EL (cell line): Measurements from ENCODE around the gene IFNL3.
"Not testable (repeated sequence)": the region's sequence is repeated elsewhere in the genome, so short reads cannot be mapped to it uniquely, and the experiment has no call there.

Source experiments
- DNase-seq: peaks from one replicate; pipeline ENCODE4 v3.0.0-alpha.2; 2016

Gene IFNL3

DNA sequence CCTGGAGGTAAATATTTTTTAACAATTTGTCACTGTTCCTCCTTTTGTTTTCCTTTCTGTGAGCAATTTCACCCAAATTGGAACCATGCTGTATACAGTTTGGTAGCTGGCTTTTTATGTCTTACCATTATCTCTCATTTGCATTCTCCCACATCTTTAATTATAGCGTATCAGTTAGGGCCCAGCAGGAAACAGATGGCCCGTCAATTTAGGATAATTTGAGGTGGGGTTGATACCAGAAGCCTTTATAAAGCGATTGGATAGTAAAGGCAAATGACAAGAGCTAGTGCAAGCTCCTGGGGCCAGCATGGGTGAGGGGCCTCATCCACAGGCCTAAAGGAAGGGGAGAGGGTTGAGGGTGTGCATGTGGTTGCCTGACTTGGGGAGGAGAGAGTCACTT lies 7.7 kb upstream of the IFNL3 start:
- DNase-seq, result no peak

DNA sequence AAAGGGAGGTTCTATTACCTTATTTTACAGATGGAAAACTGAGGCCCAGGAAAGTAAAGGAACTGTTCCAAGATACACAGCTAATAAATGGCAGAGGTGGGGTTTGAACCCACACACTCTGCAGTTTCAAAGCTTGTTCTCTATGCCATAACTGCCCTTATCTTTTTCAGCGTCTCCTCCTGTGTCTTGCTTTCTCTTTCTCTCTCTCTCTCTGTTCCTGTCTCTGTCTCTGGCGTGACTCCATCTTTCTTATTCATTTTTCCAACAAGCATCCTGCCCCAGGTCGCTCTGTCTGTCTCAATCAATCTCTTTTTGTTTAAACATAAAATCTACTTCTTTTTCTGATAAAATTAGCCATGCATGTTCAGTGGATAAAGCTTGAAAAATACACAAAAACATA lies 7.0 kb upstream of the IFNL3 start:
- DNase-seq, result no peak

DNA sequence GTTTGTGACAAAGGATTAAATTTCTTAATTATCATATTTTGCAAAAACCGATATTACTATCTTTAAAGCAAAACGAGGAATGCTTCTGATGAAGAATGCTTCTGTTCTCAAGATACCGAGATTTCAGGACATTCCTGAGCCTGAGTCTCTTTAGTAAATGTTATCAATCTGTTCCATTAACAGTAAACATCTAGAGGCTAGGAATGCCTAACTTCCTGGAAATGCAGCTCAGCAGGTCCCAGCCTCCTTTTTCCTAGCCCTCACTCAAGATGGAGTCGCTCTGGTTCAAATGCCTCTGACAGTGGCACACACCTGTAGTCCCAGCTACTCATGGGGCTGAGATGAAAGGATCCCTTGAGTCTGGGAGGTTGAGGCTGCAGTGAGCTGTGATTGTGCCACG lies 6.3 kb upstream of the IFNL3 start:
- DNase-seq, result no peak

- no peak for DNase-seq
Measured at GRCh38 chr19:39248806-39249205, 4.0 kb upstream of the IFNL3 start, which contains the start of gene IFNL4. IFNL4 (minus strand) TSS chr19:39248856.

DNA sequence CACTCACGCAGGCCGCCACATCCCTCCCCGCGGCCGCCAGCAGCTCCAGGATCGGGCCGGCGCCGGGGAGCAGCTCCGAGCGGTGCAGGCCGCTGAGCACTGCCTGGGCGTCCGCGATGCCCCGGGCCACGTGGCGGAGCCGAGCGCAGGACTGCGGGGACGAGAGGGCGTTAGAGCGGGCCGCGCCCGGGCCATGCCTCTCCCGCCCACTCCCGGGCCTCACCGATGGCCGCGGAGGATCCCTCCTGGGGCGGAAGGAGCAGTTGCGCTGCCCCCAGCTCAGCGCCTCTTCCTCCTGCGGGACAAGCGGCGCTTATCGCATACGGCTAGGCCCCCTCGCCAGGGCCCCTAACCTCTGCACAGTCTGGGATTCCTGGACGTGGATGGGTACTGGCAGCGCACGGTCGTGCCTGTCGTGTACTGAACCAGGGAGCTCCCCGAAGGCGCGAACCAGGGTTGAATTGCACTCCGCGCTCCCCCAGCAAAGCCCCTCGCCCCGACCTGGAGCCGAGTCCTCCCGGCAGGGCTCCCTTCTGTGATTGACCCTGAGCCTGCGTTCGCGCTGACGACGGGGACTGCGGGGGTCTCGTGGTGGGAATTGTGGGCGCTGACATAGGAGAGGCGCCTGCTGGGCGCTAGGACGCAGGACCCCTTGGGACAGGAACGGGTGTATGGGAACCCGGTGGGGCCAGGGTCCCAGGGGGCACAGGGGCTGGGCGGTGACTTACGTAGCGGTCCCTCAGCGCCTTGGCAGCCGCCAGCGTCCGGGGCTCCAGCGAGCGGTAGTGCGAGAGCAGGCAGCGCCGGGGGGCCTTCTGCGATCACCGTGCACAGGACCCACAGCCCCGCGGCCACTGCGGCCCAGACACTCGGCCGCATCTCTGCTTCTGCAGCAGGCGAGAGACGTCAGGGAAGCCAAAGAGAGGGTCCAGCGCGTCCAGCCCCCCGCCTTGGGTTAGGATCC lies 3.2 kb upstream of the IFNL3 start:
- no peak for DNase-seq

DNA sequence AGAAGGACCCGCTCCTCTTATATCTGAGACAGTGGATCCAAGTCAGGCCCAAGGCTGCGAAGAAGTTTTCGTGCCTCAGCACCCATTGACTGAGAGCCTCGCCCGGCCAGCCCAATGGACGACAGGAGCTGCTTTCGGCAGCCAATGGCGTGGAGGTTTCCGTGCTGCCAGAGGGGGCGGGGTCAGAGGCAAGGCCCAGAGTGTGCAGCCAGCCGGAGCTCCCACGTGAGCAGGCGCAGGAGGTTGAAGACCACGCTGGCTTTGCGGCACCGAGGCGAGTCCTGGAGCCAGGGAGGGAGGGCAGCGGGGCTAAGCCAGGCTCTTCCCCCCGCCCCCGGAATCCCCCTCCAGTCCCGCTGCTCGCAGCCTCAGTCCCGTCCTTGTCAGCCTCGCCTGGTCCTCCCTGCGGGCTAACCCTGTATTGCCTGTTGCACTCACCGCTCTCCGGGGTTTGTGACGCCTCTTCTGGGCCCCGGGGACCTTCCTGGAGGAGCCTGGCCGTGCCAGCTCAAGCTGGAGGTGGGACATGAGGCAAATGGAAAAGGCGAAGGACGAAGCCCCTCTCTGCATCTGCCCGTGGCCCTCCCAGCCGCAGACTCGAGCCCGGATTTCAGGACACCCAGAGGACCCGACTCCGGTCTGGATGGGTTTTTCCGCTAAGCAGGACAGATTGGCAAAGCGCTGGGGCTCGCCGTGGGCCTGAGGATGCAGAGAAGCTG lies 2.3 kb upstream of the IFNL3 start:
- DNase-seq, result peak; percentile 15

DNA sequence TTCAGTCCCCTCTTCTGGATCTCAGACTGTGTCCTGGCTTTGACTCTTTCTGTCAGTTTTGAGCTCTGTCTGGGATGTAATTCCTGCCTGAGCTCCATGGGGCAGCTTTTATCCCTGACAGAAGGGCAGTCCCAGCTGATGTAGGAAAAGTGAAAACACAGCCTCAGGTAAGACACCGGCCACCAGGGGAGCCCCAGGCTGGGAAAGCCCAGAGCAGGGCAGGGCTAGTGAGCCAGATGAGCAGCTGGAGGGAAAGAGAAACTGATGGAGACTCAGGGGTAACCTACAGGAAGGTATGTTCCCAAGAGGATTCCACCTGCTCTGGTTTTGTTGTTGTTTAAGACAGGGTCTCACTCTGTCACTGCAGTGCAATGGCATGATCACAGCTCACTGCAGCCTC lies 360 bp upstream of the IFNL3 start:
- DNase-seq, result not testable (repeated sequence)

DNA sequence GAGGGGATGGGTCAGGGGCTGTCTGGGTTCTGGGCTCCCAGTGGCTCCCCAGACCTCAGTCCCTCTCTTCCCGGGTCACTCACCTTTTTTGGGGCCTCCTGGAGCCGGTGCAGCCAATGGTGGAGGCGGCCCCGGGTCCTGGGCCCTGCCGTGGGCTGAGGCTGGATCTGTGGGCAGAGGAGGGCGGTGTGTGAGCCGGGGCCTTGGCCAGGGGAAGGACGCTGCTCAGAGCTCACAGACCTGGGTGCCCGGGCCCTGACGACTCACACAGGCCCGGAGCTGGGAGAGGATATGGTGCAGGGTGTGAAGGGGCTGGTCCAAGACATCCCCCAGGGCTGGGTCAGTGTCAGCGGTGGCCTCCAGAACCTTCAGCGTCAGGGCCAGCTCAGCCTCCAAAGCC lies 1.1 kb downstream of the IFNL3 start:
- not testable (repeated sequence) for DNase-seq

DNA sequence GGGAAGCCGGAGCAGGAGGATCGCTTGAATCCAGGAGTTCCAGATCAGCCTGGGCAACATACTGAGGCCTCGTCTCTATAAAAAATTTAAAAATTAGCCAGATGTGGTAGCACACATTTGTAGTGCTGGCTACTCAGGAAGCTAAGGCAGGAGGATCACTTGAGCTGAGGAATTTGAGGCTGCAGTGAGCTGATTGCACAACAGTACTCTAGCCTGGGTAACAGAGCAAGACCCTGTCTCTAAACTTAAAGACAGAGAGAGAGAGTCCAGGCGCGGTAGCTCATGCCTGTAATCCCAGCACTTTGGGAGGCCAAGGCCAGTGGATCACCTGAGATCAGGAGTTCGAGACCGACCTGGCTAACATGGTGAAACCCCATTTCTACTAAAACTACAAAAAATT lies 4.4 kb downstream of the IFNL3 start:
- no peak for DNase-seq

DNA sequence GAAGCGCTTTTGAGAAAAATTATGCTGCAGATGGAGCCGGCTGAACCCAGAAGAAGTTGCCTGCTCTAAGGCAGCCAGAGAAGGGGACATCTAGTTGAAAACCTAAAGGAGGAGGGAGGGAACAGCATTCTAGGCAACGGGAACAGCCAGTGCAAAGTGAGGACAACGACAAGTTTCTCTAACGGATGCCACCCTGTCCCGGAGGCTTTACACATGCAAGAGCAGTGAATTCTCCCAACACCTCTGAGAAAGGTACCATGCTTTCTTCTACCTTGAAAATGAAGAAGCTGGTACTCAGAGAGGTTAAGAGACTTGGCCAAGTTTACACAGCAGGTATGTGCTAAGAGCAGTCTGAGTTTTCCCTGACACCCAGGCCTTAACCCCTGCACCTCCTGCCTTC lies 5.9 kb downstream of the IFNL3 start:
- DNase-seq, result no peak

DNA sequence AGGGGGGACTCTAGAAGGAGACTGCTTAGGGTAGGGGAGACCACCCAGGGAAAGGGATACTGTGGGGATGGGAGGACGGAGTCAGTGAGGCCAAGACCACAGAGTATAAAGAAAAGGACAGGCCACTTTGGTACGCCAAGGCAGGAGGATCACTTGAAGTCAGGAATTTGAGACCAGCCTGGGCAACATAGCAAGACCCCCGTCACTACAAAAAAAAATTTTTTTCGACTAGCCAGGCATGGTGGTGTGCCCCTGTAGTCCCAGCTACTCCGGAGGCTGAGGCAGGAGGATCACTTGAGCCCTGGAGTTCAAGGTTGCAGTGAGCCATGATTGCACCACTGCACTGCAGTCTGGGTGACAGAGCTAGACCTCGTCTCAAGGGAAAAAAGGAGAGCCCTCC lies 6.6 kb downstream of the IFNL3 start:
- no peak for DNase-seq

GRCh38 chr19:39237200-39238184 lies 7.3 kb downstream of the IFNL3 start:
- peak; percentile 6 for DNase-seq

DNA sequence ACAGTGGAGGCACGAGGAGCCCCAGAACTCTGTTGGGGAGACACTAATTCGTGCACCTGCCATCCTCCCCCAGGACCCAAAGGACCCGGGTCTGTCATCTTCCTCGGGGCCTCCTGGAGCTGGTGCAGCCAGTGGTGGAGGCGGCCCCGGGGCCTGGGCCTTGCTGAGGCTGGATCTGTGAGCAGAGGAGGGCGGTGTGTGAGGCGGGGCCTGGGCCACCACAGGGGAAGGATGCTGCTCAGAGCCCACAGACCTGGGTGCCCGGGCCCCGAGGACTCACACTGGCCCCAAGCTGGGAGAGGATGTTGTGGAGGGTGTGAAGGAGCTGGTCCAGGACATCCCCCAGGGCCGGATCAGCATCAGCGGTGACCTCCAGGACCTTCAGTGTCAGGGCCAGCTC lies 8.3 kb downstream of the IFNL3 start:
- no peak for DNase-seq

DNA sequence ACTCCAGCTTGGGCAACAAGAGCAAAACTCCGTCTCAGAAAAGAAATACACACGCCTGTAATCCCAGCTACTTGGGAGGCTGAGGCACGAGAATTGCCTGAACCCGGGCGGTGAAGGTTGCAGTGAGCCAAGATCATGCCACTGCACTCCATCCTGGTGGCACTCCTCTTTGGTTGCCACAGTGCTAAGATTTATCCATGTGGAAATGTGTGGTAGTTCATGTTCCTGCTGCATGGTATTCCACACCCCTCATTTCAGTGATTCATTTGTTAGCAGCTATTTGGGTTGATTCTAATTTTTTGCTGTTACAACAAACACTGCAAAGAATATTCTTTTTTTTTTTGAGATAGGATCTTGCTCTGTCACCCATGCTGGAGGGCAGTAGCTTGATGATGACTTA lies 12.1 kb downstream of the IFNL3 start:
- DNase-seq, result no peak

DNA sequence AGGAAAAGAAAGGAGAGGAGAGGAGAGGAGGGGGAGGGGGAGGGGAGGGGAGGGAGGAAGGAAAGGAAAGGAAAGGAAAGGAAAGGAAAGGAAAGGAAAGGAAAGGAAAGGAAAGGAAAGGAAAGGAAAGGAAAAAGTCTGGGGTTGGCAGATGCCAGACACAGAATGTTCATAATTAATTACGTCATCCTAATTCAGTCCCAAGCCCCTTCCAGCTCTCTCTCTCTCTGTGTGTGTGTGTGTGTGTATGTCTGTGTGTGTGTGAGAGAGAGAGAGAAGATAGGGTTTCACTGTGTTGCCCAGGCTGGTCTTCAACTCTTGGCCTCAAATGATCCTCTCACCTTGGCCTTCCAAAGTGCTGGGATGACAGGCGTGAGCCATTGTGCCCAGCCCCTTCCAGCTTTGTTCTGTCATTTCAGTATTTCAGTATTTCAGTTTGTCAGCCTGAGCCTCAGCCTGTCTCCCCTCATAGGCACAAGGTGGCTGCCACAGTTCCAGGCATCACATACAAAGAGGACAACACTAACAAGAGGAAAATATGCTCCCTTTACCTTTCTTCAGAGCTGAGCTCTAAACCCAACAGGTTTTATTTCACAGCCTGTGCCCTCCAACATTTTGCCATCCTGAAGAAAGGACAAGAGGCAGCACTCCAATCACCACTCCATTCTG lies 14.6 kb downstream of the IFNL3 start:
- DNase-seq, result no peak

- no peak for DNase-seq
Measured at GRCh38 chr19:39224910-39225309, 19.9 kb downstream of the IFNL3 start.

DNA sequence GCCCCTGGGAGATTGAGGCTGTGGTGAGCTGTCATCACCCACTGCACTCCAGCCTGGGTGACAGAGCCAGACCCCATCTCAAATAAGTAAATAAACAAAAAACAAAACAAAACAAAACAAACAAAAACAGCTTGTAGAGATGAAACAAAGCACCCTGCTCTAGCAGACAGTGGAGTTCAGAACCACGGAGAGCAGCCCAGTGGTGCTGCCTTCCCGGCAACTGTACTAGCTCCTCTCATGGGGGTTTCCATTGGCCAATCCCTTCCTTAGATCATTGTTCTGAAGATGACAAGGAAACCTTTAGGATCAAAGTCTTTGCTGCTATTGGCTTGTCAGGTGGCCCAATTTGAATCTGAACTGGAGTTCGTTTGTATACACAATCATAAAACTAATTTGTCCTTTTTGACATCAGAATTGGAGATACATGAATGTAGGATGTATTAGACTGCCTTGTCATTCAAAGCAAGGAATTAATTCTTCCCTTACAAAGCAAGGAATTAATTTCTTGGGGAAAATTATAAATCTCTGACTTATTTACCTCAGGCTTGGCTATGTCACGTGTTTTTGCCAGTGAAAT lies 21.0 kb downstream of the IFNL3 start:
- DNase-seq, result no peak

DNA sequence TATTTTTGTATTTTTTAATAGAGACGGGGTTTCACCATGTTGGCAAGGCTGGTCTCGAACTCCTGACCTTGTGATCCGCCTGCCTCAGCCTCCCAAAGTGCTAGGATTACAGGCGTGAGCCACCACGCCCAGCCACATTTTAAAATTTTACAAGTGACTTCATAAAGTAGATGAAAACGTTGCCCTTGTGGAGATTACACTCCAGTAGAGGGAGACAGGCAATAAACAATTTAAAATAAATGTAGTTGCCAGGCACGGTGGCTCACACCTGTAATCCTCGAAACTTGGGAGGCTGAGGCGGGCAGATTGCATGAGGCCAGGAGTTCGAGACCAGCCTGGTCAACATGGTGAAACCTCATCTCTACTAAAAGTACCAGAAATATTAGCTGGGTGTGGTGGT lies 25.7 kb downstream of the IFNL3 start:
- not testable (repeated sequence) for DNase-seq

DNA sequence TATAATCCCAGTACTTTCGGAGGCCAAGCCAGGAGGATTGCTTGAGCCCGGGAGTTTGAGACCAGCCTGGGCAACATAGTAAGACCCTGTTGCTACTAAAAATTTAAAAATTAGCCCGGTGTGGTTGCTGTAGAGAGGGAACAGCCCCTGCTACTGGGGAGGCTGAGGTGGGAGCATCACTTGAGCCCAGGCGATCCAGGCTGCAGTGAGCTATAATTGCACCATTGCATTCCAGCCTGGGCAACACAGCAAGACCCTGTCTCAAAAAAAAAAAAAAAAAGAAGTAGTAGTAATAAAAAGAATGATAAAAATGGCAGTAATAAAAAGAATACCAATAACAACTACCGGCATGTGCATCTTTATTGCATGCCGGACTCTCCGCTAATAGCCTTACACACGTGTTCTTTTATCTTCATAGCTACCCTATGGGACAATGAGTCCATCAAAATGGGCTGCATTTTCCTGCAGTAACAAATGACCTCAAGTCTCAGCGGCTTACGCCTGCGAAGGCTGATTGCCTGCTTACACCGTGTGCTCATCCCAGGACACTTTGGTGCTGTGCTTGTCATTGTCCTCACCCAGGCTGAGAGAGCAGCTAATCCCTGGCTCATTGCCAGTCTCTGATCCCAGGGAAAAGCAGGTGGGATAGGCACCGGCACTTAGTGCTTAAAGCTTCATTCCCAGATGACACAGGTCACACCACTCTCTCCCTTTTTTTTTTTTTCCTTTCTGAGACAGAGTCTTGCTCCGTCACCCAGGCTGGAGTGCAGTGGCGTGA lies 26.4 kb downstream of the IFNL3 start:
- no peak for DNase-seq

DNA sequence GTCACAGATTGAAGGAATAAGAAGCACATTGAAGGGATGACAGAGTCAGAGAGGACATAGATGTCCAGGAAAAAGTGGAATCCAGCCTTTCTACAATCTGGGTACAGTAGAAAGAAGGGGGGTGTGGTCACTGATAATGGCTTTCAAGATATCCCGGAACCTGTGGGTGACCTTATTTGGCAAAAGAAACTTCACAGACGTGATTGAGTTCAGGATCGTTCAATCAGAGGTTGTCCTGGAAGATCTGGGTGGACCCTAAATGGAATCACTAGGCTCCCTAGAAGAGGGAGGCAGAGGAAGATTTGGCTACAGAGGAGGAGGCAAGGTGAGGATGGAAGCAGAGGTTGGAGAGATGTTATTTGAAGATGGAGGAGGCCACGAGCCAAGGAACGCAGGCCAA lies 27.7 kb downstream of the IFNL3 start:
- no peak for DNase-seq

DNA sequence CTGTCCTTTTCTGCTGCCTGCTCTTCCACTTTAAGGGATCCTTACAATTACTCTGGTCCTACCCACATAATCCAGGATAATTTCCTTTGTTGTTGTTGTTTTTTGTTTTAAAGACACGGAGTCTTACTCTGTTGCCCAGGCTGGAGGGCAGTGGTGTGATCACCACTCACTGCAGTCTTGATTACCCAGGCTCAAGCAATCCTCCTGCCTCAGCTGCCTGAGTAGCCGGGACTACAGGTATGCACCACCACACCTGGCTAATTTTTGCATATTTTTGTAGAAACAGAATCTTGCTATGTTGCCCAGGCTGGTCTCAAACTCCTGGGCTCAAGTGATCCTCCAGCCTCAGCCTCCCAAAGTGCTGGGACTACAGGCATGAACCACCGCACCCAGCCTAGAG lies 29.5 kb downstream of the IFNL3 start:
- DNase-seq, result not testable (repeated sequence)
